ENCODE data around the gene CASZ1.

The CASZ1 gene

DNA sequence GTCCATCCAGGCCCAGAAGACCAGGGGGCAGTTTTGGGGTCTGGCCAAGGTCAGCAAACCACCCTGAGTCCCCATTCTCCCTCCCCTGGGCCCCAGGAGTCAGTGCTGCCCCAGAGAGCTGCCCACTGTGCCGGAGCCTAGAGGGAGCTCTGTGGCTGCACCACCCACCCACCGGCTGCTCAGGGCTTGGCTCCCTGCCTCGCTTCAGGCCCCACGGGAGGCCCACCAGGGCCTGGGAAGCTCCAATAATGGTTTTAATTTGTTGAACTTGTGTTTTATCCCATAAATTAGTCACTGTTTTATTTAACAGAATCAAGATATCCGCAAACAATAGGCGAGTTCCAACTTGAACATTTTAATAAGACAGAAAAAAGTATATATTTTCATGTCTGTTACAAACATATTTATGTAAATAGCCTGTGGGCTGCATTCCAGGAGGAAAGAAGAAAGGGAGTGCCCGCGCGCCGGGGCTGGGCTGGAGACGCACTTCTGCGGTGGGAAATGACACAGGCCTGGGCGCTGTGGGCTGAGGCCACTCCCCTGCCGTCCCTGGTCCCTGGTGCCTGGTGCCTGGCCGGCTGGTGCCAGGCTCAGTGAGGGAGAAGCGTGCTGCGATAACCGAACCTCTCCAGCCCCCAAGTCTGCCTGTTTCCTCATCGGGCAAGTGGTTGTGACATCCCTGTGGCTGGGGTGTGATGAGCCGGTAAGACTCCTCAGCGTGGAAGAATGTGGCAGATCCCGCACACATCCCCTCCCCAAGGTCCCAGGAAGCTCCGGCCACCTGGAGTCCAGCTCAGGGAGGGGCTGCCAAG lies 161.2 kb downstream of the CASZ1 start:
- DNase-seq = peak; percentile 17

DNA sequence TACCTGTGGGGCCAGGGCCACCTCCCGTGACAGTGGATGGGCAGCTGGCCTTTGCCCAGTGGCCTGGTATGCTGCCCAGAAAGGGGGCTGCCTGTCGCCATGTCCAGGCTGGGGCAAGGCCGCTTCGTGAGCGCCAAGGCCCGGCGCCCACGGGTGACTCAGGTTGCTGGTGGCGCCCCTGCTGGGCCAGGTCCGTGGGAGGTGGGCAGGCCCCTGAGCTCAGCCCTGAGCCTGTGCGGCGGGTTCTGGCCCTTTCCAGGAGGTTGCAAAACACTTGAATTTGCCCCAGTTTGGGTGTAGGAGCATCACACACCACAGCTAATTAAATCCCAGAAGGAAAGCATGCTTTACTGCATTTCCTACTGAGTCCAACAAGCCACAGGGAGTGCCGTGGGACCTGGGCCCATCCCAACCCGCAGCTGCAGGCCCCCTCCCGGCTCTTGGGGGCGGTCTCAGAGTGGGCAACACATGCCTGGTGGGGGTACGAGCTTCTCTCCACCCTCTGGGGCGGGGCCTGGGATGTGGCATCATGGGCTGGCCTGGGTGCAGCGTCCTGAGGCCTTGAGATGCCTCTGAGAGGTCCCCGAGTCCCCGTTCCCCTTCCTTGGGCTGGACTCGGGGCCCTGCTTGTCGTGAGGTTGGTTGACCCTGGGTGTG lies 161.9 kb downstream of the CASZ1 start:
- no peak for DNase-seq

GRCh38 chr1:10634075-10634427 lies 162.4 kb downstream of the CASZ1 start:
- no peak for DNase-seq

DNA sequence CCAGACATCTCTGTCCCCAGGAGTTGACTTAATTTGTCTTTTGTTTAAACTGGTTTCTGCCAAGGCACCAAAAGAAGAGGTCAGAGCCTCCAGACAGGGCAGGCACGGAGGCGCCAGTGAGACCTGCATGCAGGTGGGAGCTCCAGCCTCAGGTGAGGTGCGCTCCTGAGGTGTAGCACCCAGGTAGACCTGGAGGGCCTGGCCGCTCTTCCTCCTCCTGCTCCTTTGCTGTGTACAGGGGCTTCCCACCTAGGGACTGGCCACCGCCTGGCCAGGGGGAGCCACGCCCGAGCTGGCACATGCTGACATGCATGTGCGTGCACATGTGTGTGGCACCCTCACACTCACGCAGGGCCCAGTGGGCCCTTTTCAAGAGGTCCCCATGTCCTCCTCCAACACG lies 163.0 kb downstream of the CASZ1 start:
- no peak for DNase-seq

GRCh38 chr1:10632691-10633090 lies 163.8 kb downstream of the CASZ1 start:
- DNase-seq = no peak

GRCh38 chr1:10631811-10632593 lies 164.4 kb downstream of the CASZ1 start:
- DNase-seq = no peak

DNA sequence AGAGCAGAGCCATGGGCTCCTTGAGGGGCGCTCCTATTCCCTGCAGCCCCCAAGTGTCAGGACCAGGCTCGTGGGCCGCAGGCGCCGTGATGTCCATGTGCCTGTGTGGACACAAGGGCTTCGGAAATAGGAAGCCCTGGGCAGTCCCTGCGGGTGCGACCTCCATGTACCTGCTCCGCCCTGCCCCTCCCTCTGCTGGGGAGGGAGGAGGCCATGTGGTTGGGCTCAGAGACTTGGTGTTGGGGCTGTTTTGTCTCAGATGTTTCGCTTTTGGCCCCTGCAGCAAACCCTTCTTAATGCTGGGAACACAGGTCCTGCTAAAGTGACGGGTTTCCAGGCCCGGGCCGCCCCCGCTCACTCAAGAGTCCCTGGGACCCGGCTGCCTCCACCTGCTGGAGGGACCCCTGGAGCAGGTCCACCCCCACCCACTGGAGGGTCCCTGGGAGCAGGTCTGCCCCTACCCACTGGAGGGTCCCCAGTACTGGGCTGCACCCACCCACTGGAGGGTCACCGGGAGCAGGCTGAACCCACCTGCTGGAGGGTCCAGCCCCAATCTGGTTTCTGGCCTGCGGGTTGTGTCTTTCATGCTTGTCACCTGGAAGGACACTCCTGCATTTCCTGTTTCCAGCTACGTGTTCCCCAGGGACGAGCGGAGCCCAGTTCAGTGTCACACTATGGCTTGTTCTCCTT lies 165.2 kb downstream of the CASZ1 start:
- DNase-seq = no peak

- DNase-seq = no peak
Observed at GRCh38 chr1:10630661-10631120, 165.8 kb downstream of the CASZ1 start.

DNA sequence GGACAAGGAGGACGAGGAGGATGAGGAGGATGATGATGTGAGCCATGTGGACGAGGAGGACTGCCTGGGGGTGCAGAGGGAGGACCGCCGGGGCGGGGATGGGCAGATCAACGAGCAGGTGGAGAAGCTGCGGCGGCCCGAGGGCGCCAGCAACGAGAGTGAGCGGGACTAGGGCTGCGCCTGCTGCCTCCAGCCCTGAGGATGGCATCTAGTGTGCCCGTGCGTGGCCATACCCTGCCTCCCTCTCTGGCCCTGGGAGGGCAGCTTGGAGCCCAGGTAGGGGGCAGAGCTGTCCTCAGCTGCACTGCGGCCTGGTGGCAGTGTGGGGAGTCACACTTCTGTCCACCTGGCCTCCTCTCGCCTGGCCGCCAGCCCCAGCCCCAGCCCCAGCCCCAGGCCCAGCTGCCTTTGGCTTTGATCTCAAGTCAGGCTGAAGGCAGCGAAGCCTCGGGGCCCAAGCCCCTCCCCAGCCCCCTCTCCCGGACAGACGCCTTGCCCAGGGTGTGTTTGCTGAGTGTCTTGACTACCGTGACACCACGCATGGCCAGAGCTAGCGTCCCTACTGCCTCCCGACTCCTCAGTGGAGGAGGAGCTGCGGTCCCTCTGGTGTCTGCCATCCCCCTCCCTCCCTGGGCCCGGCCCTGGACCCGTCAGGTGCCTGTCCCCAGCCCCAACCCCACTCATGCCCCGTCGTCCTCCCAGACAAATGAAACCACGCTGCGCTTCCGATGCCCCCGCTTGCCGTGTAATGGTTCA lies 166.5 kb downstream of the CASZ1 start:
- no peak for DNase-seq

DNA sequence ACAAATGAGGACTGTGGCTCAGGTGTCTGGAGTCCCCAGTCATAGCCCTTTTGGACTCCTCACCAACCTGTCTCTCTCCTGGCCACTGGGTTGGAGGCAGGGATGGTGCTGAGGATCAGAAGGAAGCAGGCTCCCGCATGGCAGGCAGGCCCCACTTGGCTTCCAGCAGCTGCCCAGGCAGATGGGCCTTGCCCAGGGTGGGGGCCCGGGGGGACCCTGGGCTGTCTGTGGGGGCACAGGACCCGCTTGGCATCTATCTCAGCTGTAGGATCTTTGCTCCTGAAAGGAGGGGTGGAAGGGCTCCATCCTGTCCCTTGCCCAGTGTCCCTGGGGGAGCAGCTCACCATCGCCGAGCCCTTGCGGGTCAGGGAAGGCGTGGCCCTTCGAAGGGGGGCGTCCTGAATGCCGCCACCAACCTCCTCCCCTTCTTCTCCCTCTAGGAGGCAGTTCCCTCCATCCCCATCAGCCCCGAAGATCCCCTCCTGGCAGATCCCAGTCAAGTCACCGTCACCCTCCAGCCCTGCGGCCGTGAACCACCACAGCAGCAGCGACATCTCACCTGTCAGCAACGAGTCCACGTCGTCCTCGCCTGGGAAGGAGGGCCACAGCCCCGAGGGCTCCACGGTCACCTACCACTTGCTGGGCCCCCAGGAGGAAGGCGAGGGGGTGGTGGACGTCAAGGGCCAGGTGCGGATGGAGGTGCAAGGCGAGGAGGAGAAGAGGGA lies 167.2 kb downstream of the CASZ1 start:
- no peak for DNase-seq

GRCh38 chr1:10628685-10629084 lies 167.8 kb downstream of the CASZ1 start:
- no peak for DNase-seq

DNA sequence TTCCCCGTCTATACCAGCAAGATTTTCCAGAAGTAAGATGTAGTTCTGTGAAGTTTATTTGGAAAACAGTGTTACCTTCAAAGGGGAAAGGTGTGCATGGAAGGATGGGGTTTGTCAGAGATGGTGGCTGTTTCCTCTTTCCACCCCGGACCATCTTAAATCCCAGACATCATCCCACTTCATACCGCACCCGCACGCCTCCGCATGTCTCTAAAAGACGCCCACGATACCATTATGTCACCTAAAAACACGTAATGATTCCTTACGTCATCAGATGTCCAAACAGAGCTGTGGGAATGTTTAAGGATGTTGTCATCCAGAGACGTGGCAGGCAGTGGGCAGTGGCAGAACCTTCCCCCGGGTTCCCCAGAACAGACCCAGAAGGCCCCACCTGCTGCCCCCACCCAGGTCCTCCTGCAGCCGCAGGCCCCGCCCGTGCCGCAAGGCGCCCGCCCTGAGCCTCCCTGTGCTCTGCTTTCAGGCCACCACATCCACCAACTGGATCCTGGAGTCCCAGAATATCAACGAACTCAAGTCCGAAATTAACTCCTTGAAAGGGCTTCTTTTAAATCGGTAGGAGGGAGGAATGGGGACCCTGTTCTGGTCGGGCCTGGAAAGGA lies 169.5 kb downstream of the CASZ1 start:
- DNase-seq = no peak

- DNase-seq = no peak
Observed at GRCh38 chr1:10626131-10626731, 170.2 kb downstream of the CASZ1 start.

DNA sequence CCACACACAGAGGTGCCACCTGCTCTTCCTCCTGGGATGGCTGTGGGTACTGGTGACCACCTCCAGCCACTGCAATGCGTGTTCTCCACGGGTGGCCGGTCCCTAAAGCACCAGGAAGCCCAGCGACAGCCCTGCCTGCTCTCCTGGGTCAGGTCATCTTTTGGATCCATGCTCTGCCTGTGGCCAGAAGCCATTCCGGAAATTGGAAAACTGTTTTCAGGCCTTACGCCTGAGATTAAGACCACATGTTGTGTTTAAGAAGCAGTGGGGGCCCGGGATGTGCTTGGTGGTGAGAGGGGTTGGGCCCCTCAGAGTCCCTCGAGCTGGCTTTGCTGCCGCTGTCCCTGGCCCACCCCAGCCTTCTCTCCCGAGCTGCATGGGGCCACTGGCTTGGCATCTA lies 170.9 kb downstream of the CASZ1 start:
- DNase-seq = no peak

DNA sequence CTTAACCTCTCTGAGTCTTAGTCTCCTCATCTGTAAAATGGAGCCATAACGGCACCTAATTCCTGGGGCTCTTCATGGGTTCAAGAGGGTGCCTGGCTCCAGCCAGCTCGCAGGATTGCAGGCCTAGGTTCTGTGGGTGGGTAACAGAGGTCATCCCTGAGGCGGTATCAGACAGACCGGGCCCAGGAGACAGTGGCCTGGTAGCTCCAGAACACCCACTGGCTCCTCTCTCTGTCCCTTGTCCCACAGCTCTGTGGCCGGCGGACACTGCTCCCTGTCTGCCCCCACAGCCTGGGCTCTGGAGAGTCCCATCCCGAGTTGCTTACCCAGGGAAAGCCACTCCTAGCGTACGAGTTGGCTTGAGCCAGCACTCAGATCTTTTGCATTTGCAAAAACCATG lies 171.4 kb downstream of the CASZ1 start:
- DNase-seq = no peak

GRCh38 chr1:10624256-10625050 lies 172.0 kb downstream of the CASZ1 start:
- DNase-seq = no peak

DNA sequence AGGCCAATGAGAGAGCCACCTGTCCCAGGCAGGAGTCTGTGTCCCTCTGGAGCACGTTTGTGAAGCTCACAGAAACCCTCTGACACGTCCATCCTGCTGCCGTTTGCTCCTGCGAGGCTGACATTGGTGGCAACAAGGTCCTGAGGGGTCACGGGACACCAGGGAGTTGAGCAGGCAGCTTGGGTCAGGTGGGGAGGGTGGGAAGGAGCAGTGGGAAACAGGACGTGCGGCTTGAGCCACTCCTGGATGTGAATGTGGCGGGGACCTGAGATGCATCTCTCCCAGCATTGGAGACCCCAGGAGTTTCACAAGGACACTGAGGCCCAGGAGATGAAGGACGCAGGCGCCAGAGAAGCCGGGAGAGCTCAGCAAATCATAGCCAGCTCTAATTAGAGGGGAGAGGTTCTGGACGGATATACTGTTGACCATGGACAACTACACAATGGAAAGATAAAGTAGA lies 172.7 kb downstream of the CASZ1 start:
- no peak for DNase-seq

- DNase-seq = no peak
Observed at GRCh38 chr1:10622910-10623685, 173.3 kb downstream of the CASZ1 start.

- DNase-seq = no peak
Observed at GRCh38 chr1:10621906-10622305, 174.5 kb downstream of the CASZ1 start.

Measured in NCI-H1092 (cell line).